Parathyroid adenoma (tissue), 2 donors: ENCODE measurements around the gene PLP1.
A peak's percentile ranks its signal among the peaks of the same experiment; 100 is the strongest.
"Not testable (repeated sequence)": the region's sequence is repeated elsewhere in the genome, so short reads cannot be mapped to it uniquely, and the experiment has no call there.

Experiments
- H2AFZ ChIP-seq: fragments of 300-600 bp; sonication (generic); one replicate; pipeline ENCODE4 v1.7.0; 2017; ENCODE audit warnings: antibody characterized with exemption, mild to moderate bottlenecking
- H3K27ac ChIP-seq: fragments of 300-600 bp; sonication (generic); one replicate; pipeline ENCODE4 v1.7.0; 2017
- H3K27me3 ChIP-seq: fragments of 300-600 bp; sonication (generic); one replicate; pipeline ENCODE4 v1.7.0; 2017; ENCODE audit warnings: low read length; ENCODE audit not compliant: control insufficient read depth, insufficient read depth
- H3K36me3 ChIP-seq: fragments of 300-600 bp; sonication (generic); one replicate; pipeline ENCODE4 v1.7.0; 2017; ENCODE audit warnings: low read length; ENCODE audit not compliant: control insufficient read depth, insufficient read depth
- H3K4me1 ChIP-seq: fragments of 300-600 bp; sonication (generic); one replicate; pipeline ENCODE4 v1.7.0; 2017; ENCODE audit warnings: control low read depth
- H3K4me2 ChIP-seq: fragments of 300-600 bp; sonication (generic); one replicate; pipeline ENCODE4 v1.7.0; 2017; ENCODE audit warnings: low read length
- H3K4me3 ChIP-seq: fragments of 300-600 bp; sonication (generic); one replicate; pipeline ENCODE4 v1.7.0; 2017; ENCODE audit warnings: low read depth, low read length
- H3K79me2 ChIP-seq: fragments of 300-600 bp; sonication (generic); one replicate; pipeline ENCODE4 v1.7.0; 2017; ENCODE audit warnings: control low read depth
- H3K9ac ChIP-seq: fragments of 300-600 bp; sonication (generic); one replicate; pipeline ENCODE4 v1.7.0; 2017; ENCODE audit warnings: mild to moderate bottlenecking
- H3K9me3 ChIP-seq: fragments of 300-600 bp; sonication (generic); one replicate; pipeline ENCODE4 v1.7.0; 2017; ENCODE audit warnings: low read length; ENCODE audit not compliant: control insufficient read depth
- CTCF ChIP-seq: fragments of 300-600 bp; sonication (generic); IDR thresholded peaks from one replicate; pipeline ENCODE4 v1.7.0; 2017; ENCODE audit warnings: antibody characterized with exemption, mild to moderate bottlenecking
- donor health status: primary hyperparathyroidism.

PLP1 gene

GRCh38 chrX:103756736-103757135, 19.9 kb upstream of the PLP1 start:
- H3K4me3 ChIP-seq, result peak overlapping the region; percentile 27
- H3K9me3 ChIP-seq, result no peaks in the 10 kb centered on the region
- H3K79me2 ChIP-seq, result peaks cover 9% of the 10 kb centered on the region
- H3K36me3 ChIP-seq, result no peaks in the 10 kb centered on the region
- peaks cover 33% of the 10 kb centered on the region for H3K4me1 ChIP-seq
- H2AFZ ChIP-seq, result no peak overlapping the region
- no peak overlapping the region for H3K9ac ChIP-seq
- TF ChIP-seq CTCF, result no peak
- H3K27me3 ChIP-seq, result no peaks in the 10 kb centered on the region
- H3K4me2 ChIP-seq, result no peak overlapping the region
- H3K27ac ChIP-seq, result peak overlapping the region; percentile 99

DNA sequence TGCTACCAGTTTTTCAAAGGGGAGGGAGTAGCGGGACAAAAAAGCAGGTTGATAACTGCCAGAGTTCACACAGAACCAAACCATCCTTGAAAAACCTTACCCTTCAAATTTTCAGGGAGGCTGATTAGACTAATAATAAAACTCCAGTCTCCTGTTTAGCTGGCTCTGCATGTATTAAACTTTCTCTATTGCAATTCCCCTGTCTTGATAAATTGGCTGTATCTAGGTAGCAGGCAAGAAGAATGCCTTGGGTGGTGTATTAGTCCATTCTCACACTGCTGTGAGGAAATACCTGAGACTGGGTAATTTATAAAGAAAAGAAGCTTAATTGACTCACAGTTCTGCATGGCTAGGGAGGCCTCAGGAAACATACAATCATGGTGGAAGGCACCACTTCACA, 18.1 kb upstream of the PLP1 start:
- peaks cover 27% of the 10 kb centered on the region for H3K4me1 ChIP-seq
- peak overlapping the region; percentile 99 for H3K27ac ChIP-seq
- H3K9me3 ChIP-seq, result no peaks in the 10 kb centered on the region
- peaks cover 16% of the 10 kb centered on the region for H3K79me2 ChIP-seq
- no peaks in the 10 kb centered on the region for H3K36me3 ChIP-seq
- no peak overlapping the region for H3K4me3 ChIP-seq
- H3K9ac ChIP-seq, result no peak overlapping the region
- no peak for TF ChIP-seq CTCF
- H3K4me2 ChIP-seq, result no peak overlapping the region
- H2AFZ ChIP-seq, result no peak overlapping the region
- H3K27me3 ChIP-seq, result no peaks in the 10 kb centered on the region

GRCh38 chrX:103763541-103763940, 13.1 kb upstream of the PLP1 start:
- Histone ChIP-seq H3K79me2 (peaks cover 48% of the 10 kb centered on the region), H3K4me2 (peak overlapping the region; percentile 61), H3K27ac (peak overlapping the region; percentile 99), H3K4me3 (peak overlapping the region; percentile 73), H3K9ac (peak overlapping the region; percentile 2)
- H3K27me3 ChIP-seq, H3K4me1 ChIP-seq, H2AFZ ChIP-seq, H3K9me3 ChIP-seq, H3K36me3 ChIP-seq: not testable (repeated sequence)

DNA sequence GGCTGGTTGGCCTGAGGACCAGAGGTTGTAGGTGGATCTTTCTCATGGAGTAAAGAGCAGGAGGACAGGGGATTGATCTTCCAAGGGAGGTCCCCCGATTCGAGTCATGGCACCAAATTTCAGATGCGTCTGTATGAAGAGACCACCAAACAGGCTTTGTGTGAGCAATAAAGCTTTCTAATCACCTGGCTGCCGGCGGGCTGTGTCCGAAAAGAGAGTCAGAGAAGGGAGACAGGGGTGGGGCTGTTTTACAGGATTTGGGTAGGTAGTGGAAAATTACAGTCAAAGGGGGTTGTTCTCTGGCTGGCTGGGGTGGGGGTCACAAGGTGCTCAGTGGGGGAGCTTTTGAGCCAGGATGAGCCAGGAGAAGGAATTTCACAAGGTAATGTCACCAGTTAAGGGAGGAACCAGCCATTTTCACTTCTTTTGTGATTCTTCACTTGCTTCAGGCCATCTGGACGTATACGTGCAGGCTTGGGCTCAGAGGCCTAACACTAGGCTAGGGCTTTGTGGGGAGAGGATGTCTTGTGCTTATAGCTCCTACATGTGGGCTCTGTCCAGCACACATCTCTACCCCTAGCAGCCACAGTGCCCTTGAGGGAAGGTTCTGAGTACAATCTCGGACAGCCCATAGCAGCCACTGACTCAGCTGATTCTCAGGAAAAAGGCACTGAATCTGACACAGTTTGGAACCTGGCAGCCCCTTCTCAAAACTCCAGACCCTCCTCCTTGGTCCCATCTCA, 9.7 kb upstream of the PLP1 start:
- Histone ChIP-seq H3K79me2 (peaks cover 38% of the 10 kb centered on the region), H3K9ac (peak overlapping the region; percentile 84), H3K4me3 (peak overlapping the region; percentile 73), H3K4me2 (peak overlapping the region; percentile 71), H3K27ac (peak overlapping the region; percentile 99), H3K4me1 (peaks cover 21% of the 10 kb centered on the region)
- not testable (repeated sequence) for H3K36me3 ChIP-seq, H3K9me3 ChIP-seq, H3K27me3 ChIP-seq, H2AFZ ChIP-seq

DNA sequence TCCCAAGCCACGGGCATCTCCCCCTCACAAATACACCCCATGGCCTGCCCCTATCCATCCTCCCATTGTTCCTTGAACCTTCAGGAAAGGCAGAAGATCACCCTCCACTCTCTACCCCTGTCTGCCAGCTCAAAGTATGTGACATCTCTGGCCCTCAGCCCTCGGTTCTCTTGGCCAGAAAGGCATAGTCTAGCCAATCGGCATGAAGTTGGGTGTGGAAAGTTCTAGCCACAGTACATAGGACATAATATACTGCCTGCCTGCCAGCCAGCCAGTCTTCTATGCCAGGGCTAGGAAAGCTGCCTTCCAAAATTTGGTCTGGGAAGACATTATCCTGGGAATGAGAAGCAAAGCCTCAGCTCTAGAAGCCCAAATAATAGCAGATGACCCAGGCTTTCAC, 3.2 kb upstream of the PLP1 start:
- no peak overlapping the region for H3K4me3 ChIP-seq
- no peak overlapping the region for H2AFZ ChIP-seq
- H3K27me3 ChIP-seq, result no peaks in the 10 kb centered on the region
- peaks cover 30% of the 10 kb centered on the region for H3K4me1 ChIP-seq
- H3K9ac ChIP-seq, result no peak overlapping the region
- no peaks in the 10 kb centered on the region for H3K9me3 ChIP-seq
- H3K79me2 ChIP-seq, result peaks cover 17% of the 10 kb centered on the region
- peak overlapping the region; percentile 99 for H3K27ac ChIP-seq
- H3K36me3 ChIP-seq, result no peaks in the 10 kb centered on the region
- H3K4me2 ChIP-seq, result no peak overlapping the region
- no peak for TF ChIP-seq CTCF
